CD8-positive, alpha-beta memory T cell (primary cell): ENCODE results near the gene ERAP2. TPM values are rescaled to one million over a fixed set of nuclear protein-coding genes. Genes with fewer than 3 reads are reported as not detected.

Experiments used
- CTCF ChIA-PET: fragments of 350-600 bp; sonication (Branson Sonifier 250); formaldehyde crosslinking; loops from one replicate; lab custom pipeline; 2021; ENCODE audit warnings: antibody characterized with exemption; lab: Charles Lee
- POLR2A ChIA-PET: fragments of 350-600 bp; sonication (Branson Sonifier 250); formaldehyde crosslinking; loops from one replicate; lab custom pipeline; 2021; ENCODE audit warnings: antibody characterized with exemption; lab: Charles Lee
- DNase-seq, 5 donors: peaks; one replicate each; pipeline versions ENCODE4 v3.0.0 to v3.0.0-alpha.2; 2020 to 2022; ENCODE audit warnings: mixed read lengths in 1 of 5
- H3K27ac ChIP-seq: one replicate; pipeline ENCODE4 v1.7.0; 2013; ENCODE audit warnings: low read depth, mild to moderate bottlenecking, low read length, moderate library complexity
- H3K27me3 ChIP-seq: 2 replicates; pipeline ENCODE4 v1.7.0; 2013; ENCODE audit warnings: low read length, mild to moderate bottlenecking; ENCODE audit not compliant: insufficient read depth, poor library complexity, severe bottlenecking
- H3K36me3 ChIP-seq: 2 replicates; pipeline ENCODE4 v1.7.0; 2013; ENCODE audit warnings: mild to moderate bottlenecking, low read length, moderate library complexity; ENCODE audit not compliant: insufficient read depth
- H3K4me1 ChIP-seq: 2 replicates; pipeline ENCODE4 v1.7.0; 2013; ENCODE audit warnings: mild to moderate bottlenecking, low read length, moderate library complexity; ENCODE audit not compliant: insufficient read depth
- H3K4me3 ChIP-seq: 2 replicates; pipeline ENCODE4 v1.7.0; 2013; ENCODE audit warnings: mild to moderate bottlenecking, low read length
- H3K9me3 ChIP-seq: 2 replicates; pipeline ENCODE4 v1.7.0; 2013; ENCODE audit warnings: mild to moderate bottlenecking, low read length
- H3K27ac Mint-ChIP-seq, 8 donors: one replicate each; pipeline ENCODE4 v1.8.0; 2020 to 2021; ENCODE audit warnings: mixed read lengths in 8 of 8, mild to moderate bottlenecking in 6 of 8, inconsistent platforms in 3 of 8, moderate library complexity in 3 of 8
- H3K27me3 Mint-ChIP-seq, 2 donors: one replicate each; pipeline ENCODE4 v1.8.0; 2020 to 2021; ENCODE audit warnings: mixed read lengths in 2 of 2, mild to moderate bottlenecking in 1 of 2, moderate library complexity in 1 of 2
- H3K36me3 Mint-ChIP-seq, 3 donors: one replicate each; pipeline ENCODE4 v1.8.0; 2020 to 2021; ENCODE audit warnings: mixed read lengths in 3 of 3, inconsistent platforms in 1 of 3, mild to moderate bottlenecking in 1 of 3
- H3K4me1 Mint-ChIP-seq, 3 donors: one replicate each; pipeline ENCODE4 v1.8.0; 2020 to 2021; ENCODE audit warnings: mixed read lengths in 3 of 3, inconsistent platforms in 1 of 3, mild to moderate bottlenecking in 1 of 3
- H3K4me3 Mint-ChIP-seq, 7 donors: one replicate each; pipeline ENCODE4 v1.8.0; 2020 to 2021; ENCODE audit warnings: mixed read lengths in 7 of 7, mild to moderate bottlenecking in 6 of 7, moderate library complexity in 4 of 7, inconsistent platforms in 2 of 7
- H3K9me3 Mint-ChIP-seq, 5 donors: one replicate each; pipeline ENCODE4 v1.8.0; 2020 to 2022; ENCODE audit warnings: mixed read lengths in 5 of 5, mild to moderate bottlenecking in 3 of 5, moderate library complexity in 2 of 5, inconsistent platforms in 1 of 5
- polyA plus RNA-seq: library from polyadenylated mRNA; unstranded; fragments of 300-500 nt; fragmentation: Illumina TruSeq; gene quantifications from one replicate; pipeline ENCODE4 v1.2.3, GENCODE V29; 2021
- total RNA-seq, 2 experiments: library from RNA; stranded (reverse); gene quantifications; one replicate each; pipeline ENCODE4 v1.2.3, GENCODE V29; 2021

ERAP2 gene
- total and polyA plus RNA-seq, 3 experiments from 2014 or later, result 37.0 to 128 (median 41.4) TPM

GRCh38 chr5:96961053-96961452 is 84.8 kb downstream of the ERAP2 start:
- Mint-ChIP-seq H3K4me3 (peak overlapping the region; percentile 12 to 66 (median 55)), H3K36me3 (peaks cover 0 to 6% (median 0%) of the 10 kb centered on the region in 3 donors), H3K9me3 (no peaks in the 10 kb centered on the region), H3K4me1 (peaks cover 81 to 96% (median 95%) of the 10 kb centered on the region in 3 donors), H3K27ac (peak overlapping the region; percentile 65 to 93 (median 80)), H3K27me3 (no peaks in the 10 kb centered on the region)
- POLR2A ChIA-PET, result interaction anchor here (0.5 to 1.4 kb wide), 5 partner anchors 25 to 153 kb away, joined by 3 to 9 read pairs (median 4); partner anchors contain the start of genes ERAP1, ERAP2 and LNPEP
- Histone ChIP-seq H3K9me3 (no peaks in the 10 kb centered on the region), H3K36me3 (no peaks in the 10 kb centered on the region), H3K27me3 (no peaks in the 10 kb centered on the region), H3K4me1 (peaks cover 75% of the 10 kb centered on the region), H3K4me3 (no peak overlapping the region), H3K27ac (no peak overlapping the region)
- DNase-seq, result peak in 2 of 5 donors; percentile 65 to 80
- CTCF ChIA-PET, result interaction anchor here (0.9 to 1.2 kb wide), 3 partner anchors 11 to 153 kb away, joined by 3 read pairs; partner anchors contain the start of gene ERAP1

GRCh38 chr5:96962540-96962991 is 86.3 kb downstream of the ERAP2 start:
- Histone ChIP-seq H3K4me3 (no peak overlapping the region), H3K36me3 (no peaks in the 10 kb centered on the region), H3K4me1 (peaks cover 77% of the 10 kb centered on the region), H3K27me3 (no peaks in the 10 kb centered on the region), H3K27ac (no peak overlapping the region), H3K9me3 (no peaks in the 10 kb centered on the region)
- ChIA-PET CTCF (interaction anchor here (1.4 to 1.8 kb wide), 3 partner anchors 12 to 26 kb away, joined by 4 to 8 read pairs (median 5); partner anchors contain the start of gene LNPEP), POLR2A (interaction anchor here (0.6 to 2.0 kb wide), 4 partner anchors 10 to 157 kb away, joined by 3 to 14 read pairs (median 6); partner anchors contain the start of gene LNPEP)
- Mint-ChIP-seq H3K4me1 (peaks cover 79 to 96% (median 95%) of the 10 kb centered on the region in 3 donors), H3K9me3 (no peaks in the 10 kb centered on the region), H3K36me3 (peaks cover 0 to 9% (median 0%) of the 10 kb centered on the region in 3 donors), H3K4me3 (peak overlapping the region; percentile 29 to 84 (median 74)), H3K27me3 (no peaks in the 10 kb centered on the region), H3K27ac (peak overlapping the region; percentile 30 to 93 (median 90))
- DNase-seq, result peak in 1 of 5 donors; percentile 67

- DNase-seq, result no peak
- Mint-ChIP-seq H3K36me3 (peaks cover 0 to 11% (median 0%) of the 10 kb centered on the region in 3 donors), H3K9me3 (no peaks in the 10 kb centered on the region), H3K27me3 (no peaks in the 10 kb centered on the region), H3K4me3 (peak overlapping the region; percentile 29 to 79 (median 70)), H3K27ac (peak overlapping the region; percentile 30 to 93 (median 90)), H3K4me1 (peaks cover 79 to 96% (median 95%) of the 10 kb centered on the region in 3 donors)
- peaks cover 76% of the 10 kb centered on the region for H3K4me1 ChIP-seq
- no peaks in the 10 kb centered on the region for H3K27me3 ChIP-seq
- no peak overlapping the region for H3K27ac ChIP-seq
- H3K4me3 ChIP-seq, result peak overlapping the region; percentile 3
- H3K9me3 ChIP-seq, result no peaks in the 10 kb centered on the region
- no peaks in the 10 kb centered on the region for H3K36me3 ChIP-seq
- ChIA-PET POLR2A (interaction anchor here (0.8 to 2.0 kb wide), 2 partner anchors 27 to 29 kb away, joined by 3 to 14 read pairs; partner anchors contain the start of gene LNPEP), CTCF (interaction anchor here (1.4 to 1.8 kb wide), 3 partner anchors 11 to 27 kb away, joined by 4 to 8 read pairs (median 5); partner anchors contain the start of gene LNPEP)
Observed at GRCh38 chr5:96963267-96963666, 87.0 kb downstream of the ERAP2 start.

DNA sequence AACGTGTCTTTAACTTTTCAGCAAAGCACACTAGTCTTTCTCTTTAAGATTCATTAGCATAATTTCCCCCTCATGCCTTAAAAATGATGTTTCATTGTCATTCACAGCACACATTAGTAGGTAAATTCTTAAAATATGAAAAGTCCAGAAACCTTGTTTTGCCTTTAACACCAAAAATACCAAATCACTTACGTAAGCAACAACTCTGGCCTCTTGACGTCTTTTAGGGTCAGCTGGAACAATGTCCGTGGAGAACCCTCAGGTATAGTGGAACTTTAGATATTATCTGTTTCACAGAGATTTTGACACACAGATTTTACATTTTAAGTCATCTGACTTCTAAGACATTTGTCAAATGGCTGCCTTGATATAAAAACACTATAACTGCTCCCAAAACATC is 90.5 kb downstream of the ERAP2 start:
- DNase-seq, result no peak
- Mint-ChIP-seq H3K27ac (peak overlapping the region in 1 of 8 donors; percentile 21), H3K4me1 (peaks cover 83 to 97% (median 95%) of the 10 kb centered on the region in 3 donors), H3K9me3 (no peaks in the 10 kb centered on the region), H3K36me3 (peaks cover 0 to 10% (median 0%) of the 10 kb centered on the region in 3 donors), H3K4me3 (no peak overlapping the region), H3K27me3 (no peaks in the 10 kb centered on the region)
- POLR2A ChIA-PET, result no interaction called here
- H3K4me1 ChIP-seq, result peaks cover 85% of the 10 kb centered on the region
- CTCF ChIA-PET, result no interaction called here
- H3K27me3 ChIP-seq, result no peaks in the 10 kb centered on the region
- no peak overlapping the region for H3K27ac ChIP-seq
- no peaks in the 10 kb centered on the region for H3K9me3 ChIP-seq
- H3K36me3 ChIP-seq, result no peaks in the 10 kb centered on the region
- H3K4me3 ChIP-seq, result no peak overlapping the region

GRCh38 chr5:96967400-96967799 is 91.1 kb downstream of the ERAP2 start:
- H3K4me1 Mint-ChIP-seq, result peaks cover 83 to 97% (median 95%) of the 10 kb centered on the region in 3 donors
- POLR2A ChIA-PET, result no interaction called here
- CTCF ChIA-PET, result no interaction called here
- no peaks in the 10 kb centered on the region for H3K9me3 ChIP-seq
- no peaks in the 10 kb centered on the region for H3K9me3 Mint-ChIP-seq
- H3K27me3 Mint-ChIP-seq, result no peaks in the 10 kb centered on the region
- H3K4me3 ChIP-seq, result no peak overlapping the region
- H3K27ac ChIP-seq, result no peak overlapping the region
- H3K36me3 ChIP-seq, result no peaks in the 10 kb centered on the region
- H3K27me3 ChIP-seq, result no peaks in the 10 kb centered on the region
- H3K27ac Mint-ChIP-seq, result peak overlapping the region in 1 of 8 donors; percentile 4
- peaks cover 0 to 10% (median 0%) of the 10 kb centered on the region in 3 donors for H3K36me3 Mint-ChIP-seq
- H3K4me3 Mint-ChIP-seq, result no peak overlapping the region
- peaks cover 85% of the 10 kb centered on the region for H3K4me1 ChIP-seq
- DNase-seq, result no peak

- Histone ChIP-seq H3K4me1 (peaks cover 85% of the 10 kb centered on the region), H3K36me3 (no peaks in the 10 kb centered on the region), H3K4me3 (no peak overlapping the region), H3K9me3 (no peaks in the 10 kb centered on the region), H3K27me3 (no peaks in the 10 kb centered on the region), H3K27ac (no peak overlapping the region)
- Mint-ChIP-seq H3K4me3 (no peak overlapping the region), H3K27me3 (no peaks in the 10 kb centered on the region), H3K4me1 (peaks cover 83 to 97% (median 95%) of the 10 kb centered on the region in 3 donors), H3K36me3 (peaks cover 0 to 10% (median 0%) of the 10 kb centered on the region in 3 donors), H3K9me3 (no peaks in the 10 kb centered on the region), H3K27ac (peak overlapping the region in 2 of 8 donors; percentile 8 to 30)
- DNase-seq, result no peak
- POLR2A ChIA-PET, result interaction anchor here (1.4 kb wide), 1 partner anchor 32 kb away, joined by 5 read pairs; the partner anchor contains the start of gene LNPEP
- CTCF ChIA-PET, result no interaction called here
Observed at GRCh38 chr5:96968074-96968473, 91.8 kb downstream of the ERAP2 start.

- H3K4me3 Mint-ChIP-seq, result peak overlapping the region in 1 of 7 donors; percentile 30
- H3K9me3 Mint-ChIP-seq, result no peaks in the 10 kb centered on the region
- no peak for DNase-seq
- peaks cover 85% of the 10 kb centered on the region for H3K4me1 ChIP-seq
- H3K27me3 Mint-ChIP-seq, result no peaks in the 10 kb centered on the region
- H3K27me3 ChIP-seq, result no peaks in the 10 kb centered on the region
- H3K27ac Mint-ChIP-seq, result peak overlapping the region in 5 of 8 donors; percentile 25 to 62 (median 30)
- H3K4me3 ChIP-seq, result no peak overlapping the region
- peaks cover 0 to 10% (median 0%) of the 10 kb centered on the region in 3 donors for H3K36me3 Mint-ChIP-seq
- H3K27ac ChIP-seq, result no peak overlapping the region
- H3K9me3 ChIP-seq, result no peaks in the 10 kb centered on the region
- ChIA-PET CTCF (no interaction called here), POLR2A (interaction anchor here (1.4 kb wide), 1 partner anchor 32 kb away, joined by 5 read pairs; the partner anchor contains the start of gene LNPEP)
- H3K4me1 Mint-ChIP-seq, result peaks cover 80 to 97% (median 95%) of the 10 kb centered on the region in 3 donors
- H3K36me3 ChIP-seq, result no peaks in the 10 kb centered on the region
Observed at GRCh38 chr5:96968614-96969013, 92.3 kb downstream of the ERAP2 start.
